ENCODE measurements around the gene ANKS1A. TPM values are rescaled to one million over a fixed set of nuclear protein-coding genes. Genes with fewer than 3 reads are reported as not detected.

The ANKS1A gene
- total RNA-seq, 1 donor from 2014 or later: 20.9 TPM

- H3K27me3 ChIP-seq: no peaks in the 10 kb centered on the region
These were observed 11.4 kb downstream of the ANKS1A start for GRCh38 chr6:34900321-34901031.

GRCh38 chr6:34901930-34902329, 12.9 kb downstream of the ANKS1A start:
- Histone ChIP-seq H3K9me3 (no peaks in the 10 kb centered on the region), H3K27me3 (no peaks in the 10 kb centered on the region), H3K27ac (no peak overlapping the region), H3K4me1 (no peaks in the 10 kb centered on the region), H3K4me3 (no peak overlapping the region), H3K36me3 (no peaks in the 10 kb centered on the region)
- intact Hi-C loops (cut with DNase I): no loop called here
- no peak for TF ChIP-seq CTCF (IDR thresholded peaks at IDR 0.05)
- no peak for DNase-seq (ENCODE audit: low spot score in 2 of 2)

More at GRCh38 chr6:34900321-34901031, 11.4 kb downstream of the ANKS1A start:
- H3K27ac ChIP-seq: no peak overlapping the region
- no peaks in the 10 kb centered on the region for H3K4me1 ChIP-seq
- no peaks in the 10 kb centered on the region for H3K36me3 ChIP-seq
- H3K9me3 ChIP-seq: no peaks in the 10 kb centered on the region
- TF ChIP-seq CTCF (IDR thresholded peaks at IDR 0.05): no peak
- intact Hi-C loops (cut with DNase I): no loop called here
- no peak for DNase-seq (ENCODE audit: low spot score in 2 of 2)
- H3K4me3 ChIP-seq: no peak overlapping the region

- intact Hi-C loops (cut with DNase I): no loop called here
- H3K4me3 ChIP-seq: no peak overlapping the region
- H3K9me3 ChIP-seq: no peaks in the 10 kb centered on the region
- no peak for TF ChIP-seq CTCF (IDR thresholded peaks at IDR 0.05)
- peaks cover 0 to 9% of the 10 kb centered on the region in 2 donors for H3K4me1 ChIP-seq
- H3K36me3 ChIP-seq: no peaks in the 10 kb centered on the region
- DNase-seq (ENCODE audit: low spot score in 2 of 2): no peak
- H3K27me3 ChIP-seq: no peaks in the 10 kb centered on the region
- no peak overlapping the region for H3K27ac ChIP-seq
These were observed 16.0 kb downstream of the ANKS1A start for GRCh38 chr6:34904990-34905613.

- no peak for TF ChIP-seq CTCF (IDR thresholded peaks at IDR 0.05)
- H3K36me3 ChIP-seq: no peaks in the 10 kb centered on the region
- DNase-seq (ENCODE audit: low spot score in 2 of 2): no peak
- intact Hi-C loops (cut with DNase I): no loop called here
- H3K4me3 ChIP-seq: no peak overlapping the region
- H3K4me1 ChIP-seq: peaks cover 0 to 19% of the 10 kb centered on the region in 2 donors
- no peaks in the 10 kb centered on the region for H3K9me3 ChIP-seq
- no peak overlapping the region for H3K27ac ChIP-seq
- no peaks in the 10 kb centered on the region for H3K27me3 ChIP-seq
These were observed 17.8 kb downstream of the ANKS1A start for GRCh38 chr6:34906826-34907225.

- Histone ChIP-seq H3K4me1 (peaks cover 0 to 24% of the 10 kb centered on the region in 2 donors), H3K36me3 (no peaks in the 10 kb centered on the region), H3K27ac (no peak overlapping the region), H3K27me3 (no peaks in the 10 kb centered on the region), H3K4me3 (no peak overlapping the region), H3K9me3 (no peaks in the 10 kb centered on the region)
- intact Hi-C loops (cut with DNase I): no loop called here
- no peak for DNase-seq (ENCODE audit: low spot score in 2 of 2)
- TF ChIP-seq CTCF (IDR thresholded peaks at IDR 0.05): no peak
These were observed 19.1 kb downstream of the ANKS1A start for GRCh38 chr6:34908194-34908593.

All from ascending aorta (tissue), 2 donors.